GM10266 (cell line): ENCODE results near the gene RAB8B.

ENCODE experiments used
- DNase-seq: peaks from one replicate; pipeline ENCODE4 v3.0.0; 2012; ENCODE audit errors: extremely low spot score
- CTCF ChIP-seq: IDR thresholded peaks from 2 replicates; pipeline ENCODE4 v1.5.1; 2012; ENCODE audit warnings: mild to moderate bottlenecking, low read depth; ENCODE audit not compliant: control insufficient read depth, insufficient read depth; ENCODE audit errors: missing control alignments

The RAB8B gene

GRCh38 chr15:63296195-63296594, 106.8 kb downstream of the RAB8B start:
- DNase-seq, result no peak

GRCh38 chr15:63299943-63300575, 110.7 kb downstream of the RAB8B start:
- DNase-seq, result no peak
- TF ChIP-seq CTCF, result no peak

More at GRCh38 chr15:63296195-63296594, 106.8 kb downstream of the RAB8B start:
- no peak for TF ChIP-seq CTCF

GRCh38 chr15:63301088-63301487, 111.7 kb downstream of the RAB8B start:
- no peak for TF ChIP-seq CTCF
- DNase-seq, result no peak

GRCh38 chr15:63305260-63305659, 115.9 kb downstream of the RAB8B start:
- no peak for DNase-seq
- TF ChIP-seq CTCF, result no peak

GRCh38 chr15:63306492-63307073, 117.2 kb downstream of the RAB8B start:
- no peak for DNase-seq
- no peak for TF ChIP-seq CTCF

- TF ChIP-seq CTCF, result no peak
- no peak for DNase-seq
These were observed 119.1 kb downstream of the RAB8B start for GRCh38 chr15:63308491-63308890.

GRCh38 chr15:63308947-63309346, 119.5 kb downstream of the RAB8B start:
- no peak for DNase-seq
- TF ChIP-seq CTCF, result no peak
